NCI-H345 treated with DMSO at 0.1 percent for 48 hours (cell line): ENCODE results near the gene LRRC27.
"Not testable (repeated sequence)": the region's sequence is repeated elsewhere in the genome, so short reads cannot be mapped to it uniquely, and the experiment has no call there.

Experiments
- DNase-seq: peaks from one replicate; lab custom pipeline; 2025; ENCODE audit not compliant: unreplicated experiment; lab: John Stamatoyannopoulos, UW

LRRC27 gene

DNA sequence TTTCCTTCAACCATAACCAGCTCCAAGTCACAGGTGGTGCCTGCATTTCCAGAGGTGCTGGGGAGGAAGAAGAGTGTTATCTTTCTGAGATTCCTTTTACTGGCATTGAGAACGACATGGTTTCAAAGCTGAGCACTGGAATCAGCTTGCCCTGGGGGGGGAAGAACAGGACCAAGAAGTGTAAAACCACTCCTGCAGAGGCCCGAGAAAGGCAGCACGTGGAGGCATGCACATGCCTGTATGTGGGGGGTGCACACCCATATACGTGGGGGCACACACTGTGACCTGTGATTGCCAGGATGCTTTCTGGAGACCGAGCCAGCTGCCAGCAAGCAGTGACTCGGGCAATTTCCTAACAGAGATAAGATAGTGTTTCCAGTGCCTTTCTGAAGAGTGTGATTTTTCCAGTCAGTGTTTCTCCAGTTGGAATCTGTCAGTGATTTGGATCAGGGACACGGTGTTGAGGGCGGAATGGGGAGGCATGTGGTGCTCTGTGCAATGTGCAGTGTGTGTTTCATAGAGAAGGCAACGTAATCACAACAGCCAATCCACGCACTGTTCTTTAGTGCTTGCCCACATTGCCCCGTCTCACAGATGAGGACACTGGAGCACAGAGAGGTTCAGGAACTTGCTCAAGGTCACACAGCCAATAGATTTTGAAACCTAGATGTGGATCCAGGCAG is 4.2 kb downstream of the LRRC27 start:
- no peak for DNase-seq

DNA sequence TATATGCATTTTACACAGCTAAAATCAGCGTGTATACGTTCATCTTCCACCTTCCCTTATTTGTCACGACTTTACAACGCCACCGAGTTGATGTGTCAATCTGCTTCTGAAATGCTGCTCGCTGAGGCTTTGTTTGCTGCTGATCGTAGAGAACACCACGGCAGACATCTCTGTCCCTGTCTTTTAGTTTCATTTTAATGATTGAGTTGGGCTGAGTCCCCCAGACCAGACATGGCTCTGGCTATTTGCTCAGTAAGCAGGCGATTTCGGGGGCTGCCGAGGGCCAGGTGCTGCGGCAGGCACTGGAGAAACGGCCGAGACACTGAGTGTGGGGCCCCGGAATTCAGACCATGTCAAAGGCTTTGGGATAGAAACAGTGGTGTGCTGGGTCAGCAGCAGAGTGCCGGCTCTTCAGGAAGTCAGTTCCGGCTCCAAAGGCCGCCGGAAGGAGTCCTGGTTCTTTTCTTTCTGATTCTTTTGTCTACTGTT is 5.0 kb downstream of the LRRC27 start:
- no peak for DNase-seq

DNA sequence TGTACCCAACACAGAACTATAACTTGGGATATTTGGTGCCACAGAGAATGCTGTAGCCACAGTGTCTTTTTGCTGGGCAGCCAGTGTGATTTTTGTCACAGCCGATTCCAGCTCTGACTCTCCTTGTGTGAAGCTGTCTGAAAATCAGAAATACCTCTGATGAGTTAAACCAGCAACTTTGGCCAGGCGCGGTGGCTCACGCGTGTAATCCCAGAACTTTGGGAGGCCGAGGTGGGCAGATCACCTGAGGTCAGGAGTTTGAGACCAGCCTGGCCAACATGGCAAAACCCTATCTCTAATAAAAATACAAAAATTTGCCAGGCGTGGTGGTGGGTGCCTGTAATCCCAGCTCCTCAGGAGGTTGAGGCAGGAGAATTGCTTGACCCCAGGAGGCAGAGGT is 5.9 kb downstream of the LRRC27 start:
- not testable (repeated sequence) for DNase-seq

DNA sequence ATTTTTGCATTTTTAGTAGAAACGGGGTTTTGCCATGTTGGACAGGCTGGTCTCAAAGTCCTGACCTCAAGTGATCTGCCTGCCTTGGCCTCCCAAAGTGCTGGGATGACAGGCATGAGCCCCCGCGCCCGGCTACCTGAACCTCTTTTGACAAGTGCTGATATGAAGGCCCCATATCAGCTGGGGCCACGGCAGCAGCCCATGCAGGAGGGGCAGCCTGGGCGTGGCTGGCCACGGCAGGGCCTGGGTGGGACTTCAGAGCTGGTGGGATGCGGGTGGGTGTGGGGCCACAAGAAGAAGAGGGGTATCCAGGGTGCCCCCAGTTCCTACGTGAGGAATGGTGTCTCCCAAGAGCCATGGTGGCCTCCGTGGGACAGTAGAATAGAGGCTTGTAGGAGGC is 6.9 kb downstream of the LRRC27 start:
- DNase-seq: no peak

DNA sequence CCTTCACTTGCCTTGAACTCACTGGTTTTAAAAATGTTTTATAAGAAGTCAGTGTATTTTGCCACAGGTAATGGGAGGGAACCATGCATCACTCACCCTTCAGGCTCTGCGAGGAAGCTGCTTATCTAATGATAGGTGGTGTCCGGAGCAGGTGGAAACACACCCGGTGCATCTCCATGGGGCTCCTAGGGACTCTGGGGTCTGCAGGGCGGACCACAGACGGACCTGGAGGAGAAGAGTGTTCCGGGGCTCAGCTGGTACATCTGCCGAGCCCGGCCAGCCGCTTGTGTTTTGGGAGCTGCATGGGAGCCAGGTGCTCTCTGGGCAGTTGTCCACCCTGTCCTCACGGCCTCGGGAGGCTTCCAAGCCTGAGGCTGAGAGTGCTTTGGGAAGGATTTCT is 7.3 kb downstream of the LRRC27 start:
- DNase-seq: no peak

DNA sequence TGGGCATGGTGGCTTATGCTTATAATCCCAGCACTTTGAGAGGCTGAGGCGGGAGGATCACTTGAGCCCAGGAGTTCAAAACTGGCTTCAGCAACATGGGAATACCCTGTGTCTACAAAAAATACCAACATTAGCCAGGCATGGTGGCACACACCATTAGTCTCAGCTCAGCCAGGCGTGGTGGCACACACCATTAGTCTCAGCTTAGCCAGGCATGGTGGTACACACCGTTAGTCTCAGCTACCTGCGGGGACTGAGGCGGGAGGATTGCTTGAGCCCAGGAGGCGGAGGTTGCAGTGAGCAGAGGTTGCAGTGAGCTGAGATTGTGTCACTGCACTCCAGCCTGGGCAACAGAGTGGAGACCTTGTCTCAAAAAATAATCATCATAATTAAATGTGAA is 9.0 kb downstream of the LRRC27 start:
- no peak for DNase-seq

DNA sequence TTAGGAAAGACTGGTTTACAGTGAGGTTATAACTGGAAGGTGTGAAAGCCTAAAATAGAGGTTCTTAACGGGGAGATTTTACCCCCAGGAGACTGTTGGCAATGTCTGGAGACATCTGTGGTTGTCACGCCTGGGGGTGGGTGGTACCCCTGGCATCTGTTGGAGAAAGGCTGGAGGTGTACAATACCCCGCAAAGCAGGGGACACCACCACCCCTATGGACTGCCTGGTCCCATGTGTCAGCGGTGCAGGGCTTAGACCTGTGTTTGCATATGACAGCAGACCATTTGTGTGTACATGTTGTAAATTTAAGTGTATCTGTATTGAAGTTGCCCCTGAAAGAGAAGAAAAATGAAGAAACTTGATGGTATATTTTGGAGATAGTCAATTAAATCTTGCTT is 9.8 kb downstream of the LRRC27 start:
- DNase-seq: no peak

DNA sequence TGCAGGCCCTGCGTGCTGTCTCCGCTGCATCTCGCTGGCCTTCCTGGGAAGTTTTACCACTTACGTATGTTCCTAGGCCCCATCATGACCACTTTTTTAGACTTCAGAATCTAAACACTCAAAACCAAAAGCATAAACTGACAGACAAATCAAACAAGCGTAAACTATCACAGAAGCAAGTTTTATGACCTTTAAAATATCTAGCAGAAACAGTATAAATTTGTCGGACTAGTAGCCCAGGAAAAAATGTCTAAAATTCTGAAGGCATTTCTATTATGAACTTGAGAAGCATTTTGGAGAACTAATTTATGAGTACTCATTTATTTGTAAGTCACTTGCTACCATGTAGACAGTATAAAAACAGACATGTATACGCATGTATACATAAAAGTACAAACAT is 10.6 kb downstream of the LRRC27 start:
- DNase-seq: no peak

DNA sequence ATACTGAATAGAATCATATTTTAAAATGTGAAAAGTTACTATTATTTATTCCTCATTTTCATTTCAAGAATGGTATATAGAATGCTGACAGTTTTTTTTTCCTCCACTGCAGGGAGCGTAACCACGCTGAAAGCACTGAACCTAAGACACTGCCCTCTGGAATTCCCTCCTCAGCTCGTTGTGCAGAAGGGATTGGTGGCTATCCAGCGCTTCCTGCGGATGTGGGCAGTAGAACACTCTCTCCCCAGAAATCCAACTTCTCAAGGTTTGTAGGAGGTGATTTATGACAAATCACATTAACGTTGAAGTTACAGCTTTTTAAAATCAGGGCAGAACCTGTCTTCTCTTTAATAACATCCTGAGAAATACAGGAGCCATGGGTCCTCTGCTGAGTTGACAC is 12.4 kb downstream of the LRRC27 start:
- DNase-seq: no peak

DNA sequence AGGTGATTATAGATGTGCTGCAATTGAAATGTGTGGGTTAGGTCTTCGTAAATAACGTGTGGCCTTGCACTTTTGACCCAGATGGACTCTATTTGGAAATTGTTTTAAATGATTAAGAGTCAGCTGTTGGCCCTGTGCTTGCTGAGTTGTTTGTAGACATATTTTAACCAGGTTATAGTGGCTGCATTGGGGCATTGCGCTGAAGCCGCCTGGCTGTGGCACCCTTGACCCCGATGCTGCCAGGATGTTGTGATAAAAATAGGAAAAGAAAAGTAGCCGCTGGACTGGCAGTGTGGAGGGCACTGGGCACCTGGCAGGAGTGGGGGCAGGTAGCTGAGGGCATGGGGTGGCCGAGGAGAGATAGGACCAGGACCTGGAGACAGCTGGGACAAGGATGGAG is 13.4 kb downstream of the LRRC27 start:
- no peak for DNase-seq

DNA sequence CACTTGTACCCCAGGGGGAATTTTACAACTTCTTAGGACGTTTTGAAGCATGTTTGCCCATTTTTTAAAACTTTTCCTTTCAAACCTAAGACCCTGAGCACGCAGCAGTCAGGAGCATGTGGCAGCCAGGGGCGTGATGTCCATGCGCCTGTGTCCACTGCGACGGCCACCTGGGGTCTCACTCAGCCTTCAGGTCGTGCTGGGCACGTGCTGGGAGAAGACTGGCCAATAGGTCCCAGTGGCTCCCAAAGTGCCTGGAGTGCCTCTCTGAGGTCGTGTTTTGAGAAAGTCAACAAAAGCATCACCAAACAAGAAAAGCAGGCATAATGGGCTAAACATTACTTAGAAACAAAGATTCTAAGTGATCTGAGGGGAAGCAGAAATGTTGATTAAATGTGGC is 14.8 kb downstream of the LRRC27 start:
- no peak for DNase-seq

DNA sequence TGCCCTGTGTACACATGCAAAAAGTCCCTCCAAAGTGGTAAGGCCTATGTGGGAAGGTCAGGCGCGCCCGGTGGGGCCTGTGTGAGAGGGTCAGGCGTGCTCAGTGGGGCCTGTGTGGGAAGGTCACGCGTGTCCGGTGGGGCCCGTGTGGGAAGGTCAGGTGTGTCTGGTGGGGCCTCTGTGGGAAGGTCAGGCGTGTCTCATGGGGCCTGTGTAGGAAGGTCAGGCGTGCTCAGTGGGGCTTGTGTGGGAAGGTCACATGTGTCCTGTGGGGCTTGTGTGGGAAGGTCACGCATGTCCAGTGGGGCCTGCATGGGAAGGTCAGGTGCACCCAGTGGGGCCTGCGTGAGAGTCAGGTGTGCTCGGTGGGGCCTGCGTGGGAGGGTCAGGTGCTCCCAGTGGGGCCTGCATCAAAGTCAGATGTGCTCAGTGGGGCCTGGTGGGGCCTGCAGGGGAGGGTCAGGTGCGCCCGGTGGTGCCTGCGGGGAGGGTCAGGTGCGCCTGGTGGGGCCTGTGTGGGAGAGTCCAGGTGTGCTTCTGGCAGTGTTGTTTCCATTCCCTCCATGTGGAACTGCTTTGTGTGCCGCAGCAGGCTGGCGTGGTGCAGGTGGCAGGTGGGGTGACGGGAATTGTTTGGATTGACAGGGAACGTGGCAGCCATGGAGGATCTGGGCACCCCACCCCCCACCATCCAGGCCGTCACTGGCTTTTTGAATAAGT is 15.4 kb downstream of the LRRC27 start:
- no peak for DNase-seq

DNA sequence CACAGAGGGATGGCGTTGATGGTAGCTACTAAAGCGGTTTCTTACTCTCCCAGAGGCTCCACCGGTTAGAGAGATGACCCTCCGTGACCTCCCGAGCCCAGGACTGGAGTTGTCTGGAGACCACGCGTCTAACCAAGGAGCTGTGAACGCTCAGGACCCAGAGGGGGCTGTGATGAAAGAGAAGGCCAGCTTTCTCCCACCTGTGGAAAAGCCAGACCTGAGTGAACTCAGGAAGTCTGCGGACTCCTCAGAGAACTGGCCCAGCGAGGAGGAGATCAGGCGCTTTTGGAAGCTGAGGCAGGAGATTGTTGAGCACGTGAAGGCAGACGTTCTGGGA is 15.9 kb downstream of the LRRC27 start:
- DNase-seq: no peak

DNA sequence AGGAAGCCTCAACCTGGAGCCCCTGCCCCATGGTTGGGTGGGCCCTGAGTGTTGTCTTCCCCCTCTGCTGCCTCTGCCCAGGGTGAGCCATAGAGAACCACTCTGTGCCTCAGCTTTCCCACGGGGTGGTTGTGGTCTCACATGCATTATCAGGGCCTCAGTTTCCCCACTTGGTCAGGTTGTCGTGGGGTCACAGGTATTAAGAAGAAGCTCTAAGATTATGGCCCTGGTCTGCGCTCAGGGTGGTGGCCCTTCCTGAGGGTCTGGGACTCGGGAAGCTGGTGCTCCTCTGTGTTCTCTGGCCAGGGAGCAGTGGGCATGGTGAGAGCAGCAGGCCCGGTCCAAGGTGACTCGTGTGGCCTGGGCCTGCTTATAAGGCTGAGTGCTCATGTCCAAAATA is 17.8 kb downstream of the LRRC27 start:
- DNase-seq: no peak

DNA sequence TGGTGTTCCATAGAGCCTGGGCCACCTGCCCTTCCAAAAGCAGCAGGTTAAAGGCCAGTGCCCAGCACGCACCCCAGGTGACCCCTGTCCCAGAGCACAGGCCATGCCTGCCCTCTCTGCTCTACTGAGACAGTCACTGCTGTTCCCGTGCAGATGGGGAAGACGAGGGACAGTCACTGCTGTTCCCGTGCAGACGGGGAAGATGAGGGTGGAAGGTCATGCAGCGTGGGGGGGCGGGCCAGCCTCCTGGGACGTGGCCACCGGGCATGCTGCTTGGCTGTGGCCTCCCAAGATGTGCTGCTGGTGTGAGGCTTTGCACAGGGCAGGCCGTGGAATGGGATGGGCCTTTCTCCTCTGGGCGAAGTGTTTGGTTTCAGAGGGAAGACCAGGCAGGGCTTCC is 18.4 kb downstream of the LRRC27 start:
- DNase-seq: no peak

DNA sequence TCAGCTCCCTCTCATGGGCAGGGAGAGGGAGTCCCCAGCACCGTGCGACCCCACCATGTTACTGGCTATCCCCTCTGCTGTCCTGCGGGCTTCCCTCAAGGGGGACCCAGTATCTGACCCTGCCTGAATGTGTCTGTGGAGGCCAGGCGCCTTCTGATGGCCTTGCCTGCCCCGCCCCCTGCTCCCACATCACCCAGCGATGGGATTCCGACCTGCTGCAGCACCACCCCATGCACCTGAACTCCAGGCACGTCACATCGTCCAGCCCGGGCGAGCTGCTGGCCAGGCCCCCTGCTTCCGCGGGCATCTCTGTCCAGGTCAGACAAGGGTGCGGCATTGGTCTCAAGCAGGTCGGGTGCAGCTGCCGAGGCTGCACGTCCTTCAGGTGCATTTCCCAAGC is 19.0 kb downstream of the LRRC27 start:
- DNase-seq: no peak

DNA sequence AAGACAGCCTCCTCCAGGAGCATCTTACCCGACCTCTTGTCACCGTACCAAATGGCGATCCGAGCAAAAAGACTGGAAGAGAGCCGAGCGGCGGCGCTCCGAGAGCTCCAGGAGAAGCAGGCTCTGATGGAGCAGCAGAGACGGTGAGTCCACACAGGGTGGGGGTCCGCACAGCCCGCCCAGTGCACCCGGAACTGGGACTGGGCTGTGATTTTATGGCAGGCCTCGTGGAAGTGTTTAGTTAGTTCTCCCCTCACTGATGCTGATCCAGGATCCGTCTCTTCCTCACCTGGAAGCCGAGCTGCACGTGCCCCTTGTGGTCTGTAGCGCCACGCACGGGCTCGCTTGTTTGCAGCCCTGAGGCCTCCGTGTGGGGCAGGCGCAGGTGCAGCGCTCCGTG is 19.6 kb downstream of the LRRC27 start:
- DNase-seq: no peak

DNA sequence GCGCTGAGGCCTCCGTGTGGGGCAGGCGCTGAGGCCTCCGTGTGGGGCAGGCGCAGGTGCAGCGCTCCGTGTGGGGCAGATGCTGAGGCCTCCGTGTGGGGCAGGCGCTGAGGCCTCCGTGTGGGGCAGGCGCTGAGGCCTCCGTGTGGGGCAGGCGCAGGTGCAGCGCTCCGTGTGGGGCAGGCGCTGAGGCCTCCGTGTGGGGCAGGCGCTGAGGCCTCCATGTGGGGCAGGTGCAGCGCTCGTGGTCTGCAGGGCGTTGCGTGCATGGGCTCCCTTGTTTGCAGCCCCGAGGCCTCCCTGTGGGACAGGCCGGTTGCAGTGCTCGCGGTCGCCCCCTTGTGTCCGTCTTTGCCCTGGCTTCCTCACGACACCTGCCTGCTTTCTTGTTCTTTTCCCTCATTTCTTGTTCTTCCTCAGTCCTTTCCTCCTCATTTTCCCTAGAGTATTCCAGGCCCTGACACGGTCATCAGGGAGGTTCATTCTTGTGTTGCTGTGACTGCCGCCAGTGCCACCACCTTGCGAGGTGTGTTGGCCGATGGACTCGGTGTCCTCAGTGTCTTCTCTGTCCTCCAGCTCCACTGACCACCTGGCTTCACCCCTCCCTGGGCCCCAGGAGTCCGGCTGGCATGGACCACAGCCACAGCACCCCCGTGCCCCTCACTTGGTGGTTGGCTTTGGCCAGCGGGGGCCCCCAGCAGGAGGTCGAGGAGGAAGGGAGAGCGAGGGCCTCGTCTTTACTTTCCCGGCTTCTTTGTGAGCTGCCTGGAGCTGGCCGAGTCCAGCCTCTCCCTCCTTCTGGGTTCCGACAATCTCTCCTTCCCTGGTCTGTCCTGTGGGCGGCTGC is 20.7 kb downstream of the LRRC27 start:
- not testable (repeated sequence) for DNase-seq

DNA sequence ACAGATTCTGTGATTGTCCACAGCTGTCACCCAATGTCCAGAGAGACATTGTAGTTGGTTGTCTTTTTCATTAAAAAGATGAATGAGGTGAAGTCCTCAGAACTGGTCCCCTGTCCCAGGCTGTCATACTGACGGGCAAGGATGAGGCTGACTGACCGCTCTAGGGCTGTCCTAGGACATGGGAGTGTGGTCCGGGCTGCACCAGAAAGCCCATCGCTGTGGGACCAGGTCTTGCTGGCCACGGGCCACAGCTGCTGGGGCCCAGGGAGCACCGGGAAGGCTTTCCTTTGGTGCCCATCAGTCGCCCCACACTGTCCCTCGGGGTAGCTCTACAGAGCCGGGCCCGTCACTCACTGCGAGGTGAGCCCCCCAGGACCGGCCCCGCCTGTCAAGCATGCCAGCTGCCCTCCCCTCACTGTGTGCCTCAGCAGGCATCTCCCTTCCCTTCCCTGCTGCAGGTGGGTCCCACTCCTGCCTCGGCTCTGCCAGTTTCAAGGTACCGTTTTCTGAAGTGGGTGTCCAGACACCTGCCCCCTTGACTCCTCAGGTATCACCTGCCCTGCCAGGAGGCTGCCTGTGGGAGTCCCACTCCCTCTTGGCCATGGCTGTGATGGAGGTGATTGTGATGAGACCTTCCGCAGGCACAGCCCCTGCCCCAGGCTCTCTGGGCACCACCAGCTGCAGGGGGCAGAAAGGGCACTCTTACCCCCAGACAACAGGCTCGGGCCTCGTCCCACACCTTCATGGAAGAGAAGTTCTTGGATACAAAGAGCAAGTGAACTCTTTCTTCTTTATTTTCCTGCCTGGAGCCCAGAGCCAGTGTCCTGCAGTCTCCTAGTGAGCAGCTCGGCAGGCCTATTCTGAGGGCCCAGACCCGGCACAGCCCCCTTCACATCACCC is 21.7 kb downstream of the LRRC27 start:
- no peak for DNase-seq

DNA sequence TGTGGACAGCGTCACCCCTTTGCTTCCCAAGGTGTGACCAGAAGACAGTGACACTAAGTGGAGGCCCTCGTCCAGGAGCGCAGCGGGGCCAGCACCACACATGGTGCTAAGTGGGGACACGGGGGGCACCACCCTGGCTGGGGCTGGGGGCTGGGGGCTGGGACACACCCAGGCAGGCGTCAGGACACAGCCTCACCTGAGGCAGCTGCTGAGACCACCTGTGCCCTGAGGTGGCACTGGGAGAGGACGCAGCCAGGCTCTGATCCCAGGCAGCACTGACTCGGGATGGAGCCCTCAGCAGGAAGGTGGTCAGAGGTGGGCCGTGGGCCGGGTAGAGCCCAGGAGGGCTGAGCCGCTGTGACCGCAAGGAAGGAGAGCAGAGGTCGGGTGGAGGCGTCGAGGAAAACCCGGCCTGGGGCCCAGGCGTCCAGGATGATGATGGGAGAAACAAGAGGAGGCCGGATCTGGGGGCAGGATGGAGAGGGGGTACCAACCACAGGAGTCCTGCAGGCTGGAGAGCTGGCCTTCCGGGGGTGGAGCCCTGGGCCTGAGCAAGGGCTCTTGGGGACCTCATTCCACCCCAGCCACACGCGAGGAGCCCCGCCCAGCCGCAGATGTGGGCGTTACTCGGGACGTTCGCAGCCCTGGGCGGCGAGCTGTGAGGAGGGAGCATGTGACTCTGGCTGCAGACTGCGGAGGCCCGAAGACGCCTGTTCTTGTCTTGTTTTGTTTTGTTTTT is 22.5 kb downstream of the LRRC27 start:
- DNase-seq: no peak
